Natural killer cell (primary cell): Measurements from ENCODE around the gene EYS. TPM values are rescaled to one million over a fixed set of nuclear protein-coding genes. Genes with fewer than 3 reads are reported as not detected.
"Not testable (repeated sequence)": the region's sequence is repeated elsewhere in the genome, so short reads cannot be mapped to it uniquely, and the experiment has no call there.

Source experiments
- ATAC-seq, 3 donors: fragments of 150-1000 bp in 2 of 3; fragments of 200-7000 bp in 1 of 3; cut with Tn5 transposase; 1 replicate in 1 of 3; 2 replicates in 2 of 3; pipeline ENCODE4 v1.10.0; 2021; ENCODE audit warnings: mild to moderate bottlenecking in 2 of 3, moderate library complexity in 2 of 3
- DNase-seq, 2 donors: peaks; one replicate each; pipeline versions ENCODE4 v3.0.0 to v3.0.0-alpha.2; 2013 to 2021; ENCODE audit warnings: mixed read lengths in 1 of 2
- H3K27ac ChIP-seq: one replicate; pipeline ENCODE4 v1.5.1; 2013; ENCODE audit warnings: mild to moderate bottlenecking, low read length
- H3K27me3 ChIP-seq: one replicate; pipeline ENCODE4 v1.6.1; 2013; ENCODE audit warnings: low read length; ENCODE audit not compliant: control insufficient read depth, insufficient read depth
- H3K36me3 ChIP-seq: one replicate; pipeline ENCODE4 v1.6.1; 2013; ENCODE audit warnings: low read length; ENCODE audit not compliant: control insufficient read depth, insufficient read depth
- H3K4me1 ChIP-seq: one replicate; pipeline ENCODE4 v1.6.1; 2013; ENCODE audit warnings: low read length; ENCODE audit not compliant: control insufficient read depth, insufficient read depth
- H3K4me3 ChIP-seq: one replicate; pipeline ENCODE4 v1.5.1; 2013; ENCODE audit warnings: low read length
- H3K9me3 ChIP-seq: one replicate; pipeline ENCODE4 v1.6.1; 2013; ENCODE audit warnings: low read length; ENCODE audit not compliant: control insufficient read depth, insufficient read depth
- H3K27ac Mint-ChIP-seq, 2 donors: one replicate each; pipeline ENCODE4 v1.8.0; 2022; ENCODE audit warnings: mild to moderate bottlenecking in 2 of 2, mixed read lengths in 2 of 2, moderate library complexity in 1 of 2
- H3K27me3 Mint-ChIP-seq, 2 donors: one replicate each; pipeline ENCODE4 v1.8.0; 2022; ENCODE audit warnings: low read depth in 2 of 2, mixed read lengths in 2 of 2
- H3K36me3 Mint-ChIP-seq: one replicate; pipeline ENCODE4 v1.8.0; 2022; ENCODE audit warnings: mixed read lengths
- H3K4me1 Mint-ChIP-seq, 2 donors: one replicate each; pipeline ENCODE4 v1.8.0; 2022; ENCODE audit warnings: mixed read lengths in 2 of 2
- H3K4me3 Mint-ChIP-seq: one replicate; pipeline ENCODE4 v1.8.0; 2022; ENCODE audit warnings: mild to moderate bottlenecking, moderate library complexity, mixed read lengths
- H3K9me3 Mint-ChIP-seq, 2 donors: one replicate each; pipeline ENCODE4 v1.8.0; 2022; ENCODE audit warnings: mixed read lengths in 2 of 2
- WGBS: methylation state at CpG from one replicate; pipeline ENCODE4 v1.1.7; 2013; ENCODE audit warnings: missing lambda C conversion rate; ENCODE audit not compliant: insufficient coverage; 5-methylcytosine and 5-hydroxymethylcytosine counted together
- intact Hi-C: fragments of 100-400 bp; cut with micrococcal nuclease; formaldehyde crosslinking; loops from one replicate; pipeline ENCODE4 v1.14.2; 2022
- total RNA-seq, 4 donors: library from RNA; stranded (reverse); fragments of 120-200 nt in 1 of 4; gene quantifications; one replicate each; pipeline versions ENCODE4 v1.2.3 to v1.2.4, GENCODE V29; 2013 to 2022
- TF ChIP-seq, protein P1 (sequence below): fragments of 200-600 bp; IDR thresholded peaks from one replicate; pipeline ENCODE4 v1.8.0; 2022; ENCODE audit warnings: antibody characterized with exemption

Gene EYS
- total RNA-seq, 3 donors from 2014 or later (not counting 1 experiment from before 2014, with no cell fraction given), result 0.55 TPM; not detected in 2

DNA sequence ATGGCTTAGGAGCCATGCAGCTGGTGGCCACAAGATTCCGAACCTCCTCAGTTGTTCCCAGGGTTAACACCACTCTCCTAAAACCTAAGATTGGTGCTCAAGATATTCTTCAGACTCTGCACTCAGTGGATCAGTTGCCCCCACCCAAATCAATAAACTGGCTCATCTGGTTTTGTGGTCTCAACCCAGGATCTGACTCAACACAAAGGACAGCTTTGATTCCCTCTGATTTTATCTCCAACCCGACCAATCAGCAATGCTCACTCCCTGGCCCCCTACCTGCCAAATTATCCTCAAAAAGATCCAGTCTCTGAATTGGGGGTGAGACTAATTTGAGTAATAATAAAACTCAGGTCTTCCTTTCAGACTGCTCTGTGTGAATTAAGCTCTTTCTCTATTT is 137.5 kb downstream of the EYS start:
- WGBS, result 58% methylated on average over 2 of the region's 2 CpGs
- no peaks in the 10 kb centered on the region for H3K27me3 ChIP-seq
- Mint-ChIP-seq H3K9me3 (peaks cover 11 to 18% of the 10 kb centered on the region in 2 donors), H3K4me1 (no peaks in the 10 kb centered on the region), H3K27me3 (no peaks in the 10 kb centered on the region), H3K36me3 (no peaks in the 10 kb centered on the region), H3K4me3 (no peak overlapping the region), H3K27ac (no peak overlapping the region)
- no peak overlapping the region for H3K4me3 ChIP-seq
- H3K36me3 ChIP-seq, result no peaks in the 10 kb centered on the region
- TF ChIP-seq, protein P1, sequence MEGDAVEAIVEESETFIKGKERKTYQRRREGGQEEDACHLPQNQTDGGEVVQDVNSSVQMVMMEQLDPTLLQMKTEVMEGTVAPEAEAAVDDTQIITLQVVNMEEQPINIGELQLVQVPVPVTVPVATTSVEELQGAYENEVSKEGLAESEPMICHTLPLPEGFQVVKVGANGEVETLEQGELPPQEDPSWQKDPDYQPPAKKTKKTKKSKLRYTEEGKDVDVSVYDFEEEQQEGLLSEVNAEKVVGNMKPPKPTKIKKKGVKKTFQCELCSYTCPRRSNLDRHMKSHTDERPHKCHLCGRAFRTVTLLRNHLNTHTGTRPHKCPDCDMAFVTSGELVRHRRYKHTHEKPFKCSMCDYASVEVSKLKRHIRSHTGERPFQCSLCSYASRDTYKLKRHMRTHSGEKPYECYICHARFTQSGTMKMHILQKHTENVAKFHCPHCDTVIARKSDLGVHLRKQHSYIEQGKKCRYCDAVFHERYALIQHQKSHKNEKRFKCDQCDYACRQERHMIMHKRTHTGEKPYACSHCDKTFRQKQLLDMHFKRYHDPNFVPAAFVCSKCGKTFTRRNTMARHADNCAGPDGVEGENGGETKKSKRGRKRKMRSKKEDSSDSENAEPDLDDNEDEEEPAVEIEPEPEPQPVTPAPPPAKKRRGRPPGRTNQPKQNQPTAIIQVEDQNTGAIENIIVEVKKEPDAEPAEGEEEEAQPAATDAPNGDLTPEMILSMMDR, result no peak
- intact Hi-C loops, result no loop called here
- ATAC-seq (no peak), DNase-seq (no peak)
- H3K4me1 ChIP-seq, result no peaks in the 10 kb centered on the region
- peaks cover 17% of the 10 kb centered on the region for H3K9me3 ChIP-seq
- H3K27ac ChIP-seq, result no peak overlapping the region

DNA sequence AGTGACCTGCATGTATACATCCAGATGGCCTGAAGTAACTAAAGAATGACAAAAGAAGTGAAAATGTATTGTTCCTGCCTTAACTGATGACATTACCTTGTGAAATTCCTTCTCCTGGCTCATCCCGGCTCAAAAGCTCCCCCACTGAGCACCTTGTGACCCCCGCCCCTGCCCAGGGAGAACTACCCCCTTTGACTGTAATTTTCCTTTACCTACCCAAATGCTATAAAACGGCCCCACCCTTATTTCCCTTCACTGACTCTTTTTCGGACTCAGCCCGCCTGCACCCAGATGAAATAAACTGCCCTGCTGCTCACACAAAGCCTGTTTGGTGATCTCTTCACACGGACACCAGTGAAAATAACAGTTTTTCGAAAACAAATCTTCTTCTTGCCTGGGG is 138.0 kb downstream of the EYS start:
- H3K9me3 Mint-ChIP-seq, result peaks cover 8 to 13% of the 10 kb centered on the region in 2 donors
- H3K36me3 ChIP-seq, H3K27ac Mint-ChIP-seq, H3K4me3 ChIP-seq, intact Hi-C loops, ATAC-seq, H3K4me1 Mint-ChIP-seq, H3K36me3 Mint-ChIP-seq, H3K4me3 Mint-ChIP-seq, H3K27me3 Mint-ChIP-seq, H3K27ac ChIP-seq, H3K27me3 ChIP-seq, DNase-seq, H3K4me1 ChIP-seq: not testable (repeated sequence)
- 81% methylated on average over 7 of the region's 7 CpGs for WGBS
- H3K9me3 ChIP-seq, result peaks cover 16% of the 10 kb centered on the region

DNA sequence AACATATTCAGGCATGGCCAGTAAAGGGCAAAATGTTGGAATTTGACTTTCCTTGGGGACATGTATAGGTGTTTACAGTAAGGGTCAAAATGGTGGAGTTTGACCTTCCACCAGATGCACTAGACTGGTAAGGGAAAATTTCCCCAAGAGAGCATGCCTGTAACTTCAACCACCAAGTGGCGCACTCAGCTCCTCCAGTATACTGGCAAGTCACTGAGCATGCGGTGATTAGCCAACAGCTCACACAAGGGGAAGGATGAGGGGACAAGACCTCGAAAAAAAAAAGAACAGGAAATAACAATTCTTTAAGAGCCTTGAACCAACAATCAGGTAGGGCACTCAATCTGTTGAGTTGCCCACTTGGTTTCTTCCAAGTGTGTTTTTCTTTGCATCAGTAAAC is 140.9 kb downstream of the EYS start:
- Mint-ChIP-seq H3K9me3 (peaks cover 7 to 17% of the 10 kb centered on the region in 2 donors), H3K36me3 (no peaks in the 10 kb centered on the region), H3K4me3 (no peak overlapping the region), H3K4me1 (no peaks in the 10 kb centered on the region), H3K27me3 (no peaks in the 10 kb centered on the region), H3K27ac (no peak overlapping the region)
- WGBS, result 66% methylated on average over 3 of the region's 3 CpGs
- Histone ChIP-seq H3K36me3 (no peaks in the 10 kb centered on the region), H3K27me3 (no peaks in the 10 kb centered on the region), H3K4me1 (no peaks in the 10 kb centered on the region), H3K27ac (no peak overlapping the region), H3K9me3 (peaks cover 8% of the 10 kb centered on the region), H3K4me3 (no peak overlapping the region)
- ATAC-seq (no peak), DNase-seq (no peak)
- TF ChIP-seq, protein P1, result no peak
- intact Hi-C loops, result no loop called here

DNA sequence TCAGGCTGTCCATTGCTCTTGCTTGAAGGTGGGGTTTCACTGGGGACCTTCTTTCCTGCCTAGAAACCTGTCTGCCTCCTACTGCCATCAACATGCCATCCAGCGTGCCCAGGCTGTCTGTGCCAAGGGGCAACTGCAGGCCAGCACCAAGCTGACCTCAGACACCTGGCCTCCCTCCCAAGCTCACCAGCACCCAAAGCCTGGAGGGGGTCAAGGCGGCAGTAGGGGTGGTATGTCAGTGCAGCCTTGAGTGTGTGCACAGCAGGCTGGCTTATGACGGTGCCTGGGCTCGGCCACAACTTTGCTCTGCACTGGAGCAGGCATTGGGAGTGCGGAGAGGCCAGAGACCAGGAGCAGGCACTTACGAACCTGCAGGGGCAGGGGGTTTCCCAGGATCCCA is 149.0 kb downstream of the EYS start:
- H3K4me3 Mint-ChIP-seq, result no peak overlapping the region
- H3K9me3 ChIP-seq, result peaks cover 13% of the 10 kb centered on the region
- H3K27ac Mint-ChIP-seq, result no peak overlapping the region
- no peaks in the 10 kb centered on the region for H3K27me3 Mint-ChIP-seq
- no peaks in the 10 kb centered on the region for H3K36me3 ChIP-seq
- no peak overlapping the region for H3K27ac ChIP-seq
- TF ChIP-seq, protein P1, result no peak
- 87% methylated on average over 6 of the region's 6 CpGs for WGBS
- H3K4me1 Mint-ChIP-seq, result no peaks in the 10 kb centered on the region
- no peak for DNase-seq
- no peak overlapping the region for H3K4me3 ChIP-seq
- ATAC-seq, result no peak
- H3K4me1 ChIP-seq, result no peaks in the 10 kb centered on the region
- intact Hi-C loops, result no loop called here
- H3K36me3 Mint-ChIP-seq, result no peaks in the 10 kb centered on the region
- H3K27me3 ChIP-seq, result no peaks in the 10 kb centered on the region
- H3K9me3 Mint-ChIP-seq, result peaks cover 3 to 16% of the 10 kb centered on the region in 2 donors
